B cell (primary cell): Measurements from ENCODE around the gene TMEM143. TPM values are rescaled to one million over a fixed set of nuclear protein-coding genes. Genes with fewer than 3 reads are reported as not detected.

Experiments
- ATAC-seq: fragments of 200-7000 bp; cut with Tn5 transposase; one replicate; pipeline ENCODE4 v1.10.0; 2021; ENCODE audit warnings: low read depth, mild to moderate bottlenecking, moderate number of reproducible peaks, moderate library complexity
- CTCF ChIA-PET: fragments of 350-600 bp; sonication (Branson Sonifier 250); formaldehyde crosslinking; loops from one replicate; lab custom pipeline; 2021; ENCODE audit warnings: antibody characterized with exemption, inconsistent platforms; lab: Charles Lee
- POLR2A ChIA-PET: fragments of 350-600 bp; sonication (Branson Sonifier 250); formaldehyde crosslinking; loops from one replicate; lab custom pipeline; 2021; ENCODE audit warnings: antibody characterized with exemption; lab: Charles Lee
- DNase-seq: peaks from one replicate; pipeline ENCODE4 v3.0.0; 2013
- H2AFZ ChIP-seq: 2 replicates; pipeline ENCODE4 v1.6.1; 2012; ENCODE audit warnings: mild to moderate bottlenecking, low read depth, low read length; ENCODE audit not compliant: insufficient read depth, poor library complexity, severe bottlenecking
- H3K27ac ChIP-seq, 2 donors: 1 replicate in 1 of 2; 2 replicates in 1 of 2; pipeline ENCODE4 v1.5.1; 2012 to 2013; ENCODE audit warnings: low read length in 2 of 2, mild to moderate bottlenecking in 2 of 2, moderate library complexity in 1 of 2
- H3K27me3 ChIP-seq, 4 experiments: fragments of 200-600 bp in 1 of 4; sonication (generic) in 1 of 4; replicated peaks in 1 of 4; 1 replicate in 2 of 4; 2 replicates in 2 of 4; pipeline versions ENCODE4 v1.6.1 to v1.7.0; 2013 to 2016; ENCODE audit warnings: low read length in 3 of 4, mild to moderate bottlenecking in 2 of 4, mixed read lengths in 1 of 4, moderate library complexity in 1 of 4; ENCODE audit not compliant: insufficient read depth in 4 of 4, control insufficient read depth in 3 of 4; ENCODE audit errors: control extremely low read depth in 1 of 4
- H3K36me3 ChIP-seq, 2 experiments: replicated peaks in 1 of 2; 1 replicate in 1 of 2; 2 replicates in 1 of 2; pipeline versions ENCODE4 v1.6.1 to v1.7.1; 2013; ENCODE audit warnings: low read length in 1 of 2; ENCODE audit not compliant: insufficient read depth in 2 of 2, control insufficient read depth in 1 of 2; ENCODE audit errors: control extremely low read depth in 1 of 2, extremely low read depth in 1 of 2
- H3K4me1 ChIP-seq, 2 donors: fragments of 200-600 bp in 1 of 2; sonication (generic) in 1 of 2; 1 replicate in 1 of 2; 2 replicates in 1 of 2; pipeline versions ENCODE4 v1.5.1 to v1.6.1; 2013 to 2017; ENCODE audit warnings: low read length in 2 of 2; ENCODE audit not compliant: control insufficient read depth in 2 of 2, insufficient read depth in 2 of 2
- H3K4me2 ChIP-seq: replicated peaks from 2 replicates; pipeline ENCODE3; 2012; ENCODE audit warnings: mild to moderate bottlenecking, low read depth, low read length; ENCODE audit not compliant: poor library complexity, severe bottlenecking
- H3K4me3 ChIP-seq, 5 experiments: fragments of 200-600 bp in 1 of 5; sonication (generic) in 1 of 5; 1 replicate in 3 of 5; 2 replicates in 2 of 5; pipeline versions ENCODE4 v1.5.1 to v1.7.0; 2011 to 2016; ENCODE audit warnings: low read length in 4 of 5, mild to moderate bottlenecking in 4 of 5, low read depth in 2 of 5, control low read depth in 1 of 5, moderate library complexity in 1 of 5; ENCODE audit not compliant: insufficient read depth in 1 of 5; ENCODE audit errors: control extremely low read depth in 1 of 5, extremely low read depth in 1 of 5
- H3K79me2 ChIP-seq: fragments of 200-600 bp; sonication (generic); one replicate; pipeline ENCODE4 v1.6.0; 2016; ENCODE audit warnings: low read length; ENCODE audit not compliant: control insufficient read depth, insufficient read depth
- H3K9ac ChIP-seq: fragments of 200-600 bp; sonication (generic); 2 replicates; pipeline ENCODE4 v1.6.1; 2017; ENCODE audit warnings: mild to moderate bottlenecking, low read length, moderate library complexity
- H3K9me3 ChIP-seq, 3 donors: one replicate each; pipeline versions ENCODE4 v1.6.1 to v1.7.1; 2013; ENCODE audit warnings: low read length in 2 of 3; ENCODE audit not compliant: control insufficient read depth in 2 of 3, insufficient read depth in 1 of 3; ENCODE audit errors: control extremely low read depth in 1 of 3
- H4K20me1 ChIP-seq: 2 replicates; pipeline ENCODE4 v1.6.0; 2012; ENCODE audit warnings: mild to moderate bottlenecking, low read length; ENCODE audit not compliant: insufficient read depth, control insufficient read depth, poor library complexity, severe bottlenecking
- H3K27ac Mint-ChIP-seq: one replicate; pipeline ENCODE4 v1.8.0; 2021; ENCODE audit warnings: mixed read lengths
- H3K27me3 Mint-ChIP-seq: one replicate; pipeline ENCODE4 v1.8.0; 2021; ENCODE audit warnings: mixed read lengths
- H3K4me1 Mint-ChIP-seq: one replicate; pipeline ENCODE4 v1.8.0; 2021; ENCODE audit warnings: mixed read lengths
- H3K4me3 Mint-ChIP-seq: one replicate; pipeline ENCODE4 v1.8.0; 2021; ENCODE audit warnings: mixed read lengths
- H3K9me3 Mint-ChIP-seq: one replicate; pipeline ENCODE4 v1.8.0; 2022; ENCODE audit warnings: mixed read lengths; ENCODE audit not compliant: insufficient read depth
- CTCF ChIP-seq: fragments of 200-600 bp; IDR thresholded peaks from one replicate; pipeline ENCODE4 v1.8.0; 2022; ENCODE audit warnings: antibody characterized with exemption, mild to moderate bottlenecking
- EZH2 ChIP-seq: IDR thresholded peaks from 2 replicates; pipeline ENCODE4 v1.6.1; 2012; ENCODE audit warnings: borderline replicate concordance, low read depth, mild to moderate bottlenecking, moderate library complexity, low read length; ENCODE audit not compliant: insufficient read depth, poor library complexity, severe bottlenecking
- WGBS: methylation state at CpG from one replicate; pipeline ENCODE4 v1.1.5; 2013; ENCODE audit warnings: missing lambda C conversion rate; ENCODE audit not compliant: insufficient coverage; 5-methylcytosine and 5-hydroxymethylcytosine counted together
- intact Hi-C: fragments of 100-400 bp; cut with micrococcal nuclease; formaldehyde crosslinking; loops from one replicate; pipeline ENCODE4 v1.10.0; 2022
- polyA plus RNA-seq: library from polyadenylated mRNA; depleted of rRNA; stranded (reverse); fragments of >200 nt; gene quantifications from 2 replicates; pipeline ENCODE4 v1.2.3, GENCODE V29; 2012
- total RNA-seq, 2 donors: library from RNA; stranded (reverse); fragments of 120-200 nt in 1 of 2; gene quantifications; 1 replicate in 1 of 2; 2 replicates in 1 of 2; pipeline versions ENCODE4 v1.2.3 to v1.2.4, GENCODE V29; 2013 to 2022

TMEM143 gene
- total and polyA plus RNA-seq, 2 donors (not counting 1 experiment from before 2014, with no cell fraction given), result 30.0 to 34.3 TPM

- 3% methylated on average over 41 of the region's 41 CpGs for WGBS
- H3K4me1 ChIP-seq, result peaks cover 62 to 82% of the 10 kb centered on the region in 2 donors
- H3K9me3 ChIP-seq, result peaks cover 0 to 4% (median 2%) of the 10 kb centered on the region in 3 donors
- DNase-seq, result peak; percentile 92
- intact Hi-C loops, result loop anchor here (5.0 kb wide), 3 partner anchors 158 to 1997 kb away; partner anchors contain the start of genes CALM3, KCNC3, LIG1 and ZSWIM9
- H3K36me3 ChIP-seq, result peaks cover 0 to 42% of the 10 kb centered on the region in 2 experiments
- H3K4me2 ChIP-seq, result peak overlapping the region; percentile 72
- no peaks in the 10 kb centered on the region for H3K9me3 Mint-ChIP-seq
- peaks cover 52% of the 10 kb centered on the region for H4K20me1 ChIP-seq
- H3K79me2 ChIP-seq, result peaks cover 51% of the 10 kb centered on the region
- no peaks in the 10 kb centered on the region for H3K27me3 Mint-ChIP-seq
- H3K27ac ChIP-seq, result peak overlapping the region; percentile 70 to 79
- H2AFZ ChIP-seq, result no peak overlapping the region
- H3K27me3 ChIP-seq, result no peaks in the 10 kb centered on the region
- peak overlapping the region; percentile 46 for H3K9ac ChIP-seq
- ChIA-PET POLR2A (interaction anchor here (0.6 to 6.6 kb wide), 4 partner anchors 9 to 313 kb away, joined by 3 to 180 read pairs (median 4); partner anchors contain the start of genes CARD8 and EMP3), CTCF (interaction anchor here (0.7 to 11.5 kb wide), 5 partner anchors 11 to 279 kb away, joined by 3 to 345 read pairs (median 4); partner anchors contain the start of genes EMP3 and KDELR1)
- peaks cover 72% of the 10 kb centered on the region for H3K4me1 Mint-ChIP-seq
- peak overlapping the region; percentile 26 to 53 (median 43) for H3K4me3 ChIP-seq
- TF ChIP-seq EZH2, result no peak
- peak; percentile 12 for TF ChIP-seq CTCF
- ATAC-seq, result peak; percentile 29
- peak overlapping the region; percentile 88 for H3K27ac Mint-ChIP-seq
- H3K4me3 Mint-ChIP-seq, result peak overlapping the region; percentile 76
Measured at GRCh38 chr19:48330012-48330681, 33.6 kb downstream of the TMEM143 start.
